HG02678 (cell line): ENCODE measurements around the gene MYO9A.

ENCODE experiments used
- ATAC-seq: cut with Tn5 transposase; IDR thresholded peaks from one replicate; pipeline ENCODE4 v1.9.1; 2021; ENCODE audit warnings: mild to moderate bottlenecking, moderate library complexity; ENCODE audit not compliant: unreplicated experiment

Gene MYO9A

GRCh38 chr15:72118017-72118978 is at the start of gene MYO9A, which contains the start of gene SENP8:
MYO9A (minus strand) TSS chr15:72118150; CDS start chr15:72046563, 71,587 bp downstream.
SENP8 (plus strand) TSS chr15:72118403; CDS start chr15:72139624, 21,221 bp downstream.
- peak; percentile 67 for ATAC-seq

- ATAC-seq, result no peak
These were observed 49.5 kb upstream of the MYO9A start for GRCh38 chr15:72167445-72167844.

- ATAC-seq, result no peak
These were observed 48.9 kb upstream of the MYO9A start for GRCh38 chr15:72166716-72167417.

DNA sequence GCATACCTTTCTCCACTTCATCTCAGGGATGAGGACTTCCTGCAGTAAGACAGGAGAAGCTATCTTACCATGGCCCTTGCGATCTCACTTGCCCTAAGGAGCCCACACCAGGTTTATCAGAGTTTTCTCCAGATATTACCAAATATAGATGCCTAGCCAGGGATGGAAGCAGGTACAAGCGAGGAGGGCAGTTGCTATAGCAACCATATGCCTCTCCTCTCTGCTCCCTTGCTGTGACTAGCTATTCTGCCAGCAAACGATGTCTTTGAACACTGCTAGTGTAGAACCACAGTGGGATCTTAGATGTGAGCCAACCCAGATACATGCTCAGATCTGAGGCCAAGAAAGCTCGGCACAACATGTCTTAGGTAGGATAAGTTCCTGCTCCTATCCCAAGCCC is 45.8 kb upstream of the MYO9A start:
- no peak for ATAC-seq

GRCh38 chr15:72162569-72162968 is 44.6 kb upstream of the MYO9A start:
- ATAC-seq, result no peak

- ATAC-seq, result no peak
These were observed 43.6 kb upstream of the MYO9A start for GRCh38 chr15:72161361-72162132.

DNA sequence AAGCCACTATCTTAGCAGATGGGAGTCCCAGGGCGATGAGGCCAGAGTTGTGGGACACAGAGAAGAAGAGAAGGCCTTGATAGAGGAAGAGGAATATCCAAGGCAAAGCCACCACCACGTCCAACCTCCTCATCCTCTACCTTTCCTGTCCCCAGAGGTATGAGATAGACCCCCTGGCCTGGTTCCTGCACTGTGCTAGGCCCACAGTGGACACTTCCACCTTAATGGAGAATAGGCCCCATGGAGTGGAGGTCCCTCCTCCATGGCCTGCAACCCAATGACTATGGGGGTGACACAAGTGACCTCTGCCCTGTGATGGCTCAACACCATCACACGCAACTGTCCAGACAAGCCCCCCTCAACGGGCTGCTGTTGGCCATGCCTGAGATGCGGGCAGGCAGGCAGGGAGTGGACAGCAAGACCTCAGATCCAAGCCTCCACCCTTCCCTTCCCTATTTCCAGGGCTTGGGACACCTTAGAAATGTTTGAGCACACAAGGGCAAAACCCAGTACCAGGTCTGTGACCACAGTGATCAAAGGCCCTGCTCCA is 42.8 kb upstream of the MYO9A start:
- ATAC-seq, result no peak

- ATAC-seq, result no peak
These were observed 39.0 kb upstream of the MYO9A start for GRCh38 chr15:72156928-72157327.

GRCh38 chr15:72155635-72156616 is 38.0 kb upstream of the MYO9A start:
- ATAC-seq, result peak; percentile 81

DNA sequence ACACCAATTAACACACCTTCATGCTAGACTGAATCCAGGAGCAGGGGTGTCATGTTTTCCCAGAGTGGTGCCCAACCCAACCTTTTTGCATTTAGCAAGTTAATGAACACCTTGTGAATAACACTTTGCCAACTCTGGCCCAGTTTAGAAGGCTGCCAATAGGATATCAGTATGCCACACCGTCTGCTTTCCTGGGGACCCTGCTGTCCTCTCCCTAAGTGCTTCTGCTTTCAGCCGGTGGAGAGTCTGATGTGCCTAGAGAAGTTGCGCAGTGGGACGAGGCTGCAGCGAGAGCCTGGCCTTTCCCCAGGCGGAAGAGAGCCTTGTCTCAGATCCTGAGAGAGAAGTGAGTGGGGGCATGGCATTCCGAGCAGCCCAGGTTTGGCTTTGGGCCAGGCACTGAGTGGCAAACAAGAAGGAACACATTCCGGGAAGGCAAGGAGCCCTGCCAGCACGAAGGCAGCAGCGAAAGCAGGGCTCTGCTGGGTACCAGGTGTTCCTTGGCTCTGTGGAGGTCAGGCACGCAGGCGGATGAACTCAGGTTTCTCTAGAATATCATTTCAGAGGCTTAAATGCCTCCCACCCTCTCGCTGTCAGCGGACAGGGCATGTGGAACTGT is 37.2 kb upstream of the MYO9A start:
- ATAC-seq, result no peak

GRCh38 chr15:72154316-72154715 is 36.4 kb upstream of the MYO9A start:
- no peak for ATAC-seq

DNA sequence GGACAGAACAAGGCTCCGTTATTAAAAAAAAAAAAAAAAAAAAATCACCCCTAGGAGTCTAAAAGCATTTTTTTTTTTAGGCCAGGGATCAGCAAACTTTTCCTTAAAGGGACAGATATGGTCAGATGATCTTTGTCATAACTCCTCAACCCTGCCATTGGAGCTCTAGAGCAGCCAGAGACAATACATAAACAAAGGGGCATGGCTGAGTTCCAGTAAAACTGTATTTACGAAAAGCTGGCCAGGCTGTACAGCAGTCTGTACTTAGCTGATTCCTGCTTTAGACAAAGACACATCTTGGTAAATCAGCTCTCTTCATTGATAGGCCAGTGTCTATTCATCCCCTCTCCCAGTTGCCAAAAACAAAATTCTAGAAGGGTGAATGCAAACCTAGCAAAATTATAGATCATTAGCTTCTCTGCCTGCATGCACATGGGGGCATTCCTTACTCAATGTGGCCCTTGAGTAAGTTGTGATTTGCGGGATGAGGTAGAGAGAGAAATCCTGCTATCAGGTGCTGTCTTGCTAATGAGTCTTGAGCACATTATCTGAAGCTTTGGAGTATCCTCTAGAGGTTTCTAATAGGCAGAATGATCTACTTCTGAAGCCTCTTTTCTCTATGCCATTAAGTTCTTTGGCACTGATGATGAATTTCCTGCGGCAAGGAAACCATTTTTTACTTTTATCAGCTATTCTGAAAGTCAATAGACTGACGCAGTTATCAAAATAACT is 35.5 kb upstream of the MYO9A start:
- no peak for ATAC-seq

DNA sequence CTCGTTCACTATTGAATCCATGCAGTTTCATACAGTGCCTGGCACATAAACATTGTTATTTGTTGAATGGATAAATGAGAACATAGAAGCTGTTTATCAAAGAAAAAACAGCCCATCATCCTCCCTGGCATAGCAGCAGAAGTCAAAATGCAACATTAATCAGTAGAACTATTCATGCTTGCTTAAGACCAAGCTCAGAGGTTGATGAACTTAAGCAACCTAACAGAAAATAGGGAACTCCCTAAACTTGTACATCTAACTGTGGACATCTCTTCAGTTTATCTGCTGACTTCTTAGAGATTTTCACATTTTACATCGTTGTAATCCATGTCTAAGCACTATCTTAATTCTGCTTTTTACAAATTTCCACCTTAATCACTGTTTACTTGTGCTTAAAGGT is 29.5 kb upstream of the MYO9A start:
- no peak for ATAC-seq

- no peak for ATAC-seq
These were observed 29.0 kb upstream of the MYO9A start for GRCh38 chr15:72146934-72147333.

GRCh38 chr15:72146221-72146620 is 28.3 kb upstream of the MYO9A start:
- no peak for ATAC-seq

DNA sequence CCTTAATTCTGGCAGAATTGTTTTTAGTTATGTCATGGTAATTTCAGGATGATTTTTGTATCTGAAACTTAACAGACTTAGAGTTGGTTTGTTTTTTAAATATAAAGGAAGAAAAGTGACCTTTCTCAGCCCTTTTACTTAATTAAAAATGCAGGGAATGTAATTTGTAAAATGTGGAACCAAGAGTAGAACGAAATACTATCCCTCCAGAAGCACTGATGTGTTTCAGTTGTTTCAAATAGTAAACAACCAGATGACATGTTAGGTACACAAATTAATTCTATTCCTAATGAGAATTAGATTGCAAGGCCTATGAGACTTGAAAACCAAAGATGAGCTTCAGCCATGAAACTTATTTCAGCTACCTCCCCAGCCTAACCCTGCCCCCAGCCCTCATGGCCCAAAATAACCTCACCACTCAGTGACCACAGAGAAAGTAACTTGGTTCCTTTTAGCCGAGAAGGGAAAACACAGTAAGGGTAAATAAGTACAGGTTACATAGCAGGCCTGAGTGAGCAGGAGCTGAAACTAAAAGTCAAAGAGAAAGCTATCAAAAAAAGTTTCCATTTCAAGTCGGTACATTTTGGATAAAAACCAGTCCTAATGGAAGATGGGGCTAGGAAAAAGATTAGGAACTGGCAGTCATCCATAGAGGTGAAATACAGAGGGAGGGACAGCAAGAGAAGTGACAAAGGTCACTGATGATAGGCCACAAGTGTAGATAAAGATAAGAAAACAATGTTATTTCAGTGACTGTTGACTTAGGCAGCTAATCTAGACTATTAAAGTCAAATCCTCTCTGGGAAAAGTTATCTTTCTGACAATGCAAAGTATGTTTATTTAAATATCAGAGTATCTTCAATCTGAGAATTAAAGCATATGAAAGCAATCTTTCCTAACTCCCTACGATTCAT is 23.5 kb upstream of the MYO9A start:
- peak; percentile 100 for ATAC-seq

DNA sequence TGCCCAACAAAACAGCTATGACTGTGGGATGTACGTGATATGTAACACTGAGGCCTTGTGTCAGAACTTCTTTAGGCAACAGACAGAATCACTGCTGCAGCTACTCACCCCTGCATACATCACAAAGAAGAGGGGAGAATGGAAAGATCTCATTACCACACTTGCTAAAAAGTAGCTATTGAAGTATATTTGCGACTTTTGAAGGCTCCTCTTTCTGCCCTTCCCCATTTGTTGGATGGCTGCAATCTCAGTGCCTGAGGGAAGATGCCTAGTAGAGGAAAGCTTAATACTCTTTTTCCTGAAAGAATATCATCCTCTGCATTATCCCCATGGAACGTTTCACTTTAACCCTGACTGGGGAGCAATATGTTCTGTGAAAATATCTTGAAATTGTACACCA is 22.1 kb upstream of the MYO9A start:
- ATAC-seq, result no peak
